K562 (cell line): ENCODE results near the gene CACYBP. TPM values are rescaled to one million over a fixed set of nuclear protein-coding genes. Genes with fewer than 3 reads are reported as not detected.

Experiments
- ADNP ChIP-seq: fragments of 200-800 bp; sonication (Bioruptor generic); IDR thresholded peaks from 2 replicates; pipeline ENCODE4 v1.6.1; 2016; ENCODE audit warnings: missing genetic modification characterization, missing compliant biosample characterization
- ATF2 ChIP-seq: sonication (generic); formaldehyde crosslinking; IDR thresholded peaks from 2 replicates; pipeline ENCODE4 v1.8.1; 2022; ENCODE audit warnings: missing genetic modification reagents
- BRCA1 ChIP-seq, 2 experiments: fragments of 450-650 bp in 1 of 2; sonication (generic) in 1 of 2; formaldehyde crosslinking in 1 of 2; IDR thresholded peaks; 2 replicates each; pipeline versions ENCODE4 v1.5.0 to v1.6.1; 2017 to 2020; ENCODE audit warnings: mild to moderate bottlenecking in 1 of 2, missing genetic modification reagents in 1 of 2
- ETS2 ChIP-seq: IDR thresholded peaks from 2 replicates; pipeline ENCODE4 v1.6.1; 2016; ENCODE audit warnings: borderline replicate concordance, missing genetic modification characterization, mild to moderate bottlenecking, moderate library complexity, missing compliant biosample characterization; ENCODE audit not compliant: poor library complexity, severe bottlenecking
- FOXK1 ChIP-seq: sonication (generic); formaldehyde crosslinking; IDR thresholded peaks from 2 replicates; pipeline ENCODE4 v1.8.0; 2022; ENCODE audit warnings: missing genetic modification reagents, mild to moderate bottlenecking, borderline replicate concordance
- HEY1 ChIP-seq: fragments of 250-450 bp; sonication (Bioruptor Pico); IDR thresholded peaks from 2 replicates; pipeline ENCODE4 v1.5.0; 2020; ENCODE audit warnings: mild to moderate bottlenecking, moderate library complexity, borderline replicate concordance
- JUND ChIP-seq, 2 experiments: IDR thresholded peaks; 2 replicates in 1 of 2; 3 replicates in 1 of 2; pipeline ENCODE4 v1.6.1; 2011; ENCODE audit warnings: borderline replicate concordance in 2 of 2, low read depth in 2 of 2, low read length in 2 of 2, improper control_type of control experiment in 1 of 2, missing biosample characterization in 1 of 2, missing genetic modification characterization in 1 of 2, missing genetic modification reagents in 1 of 2
- KLF1 ChIP-seq: fragments of 450-650 bp; IDR thresholded peaks from 2 replicates; pipeline ENCODE4 v1.6.1; 2016; ENCODE audit warnings: missing genetic modification characterization, missing compliant biosample characterization
- KLF6 ChIP-seq: fragments of 250-450 bp; sonication (Bioruptor Pico); IDR thresholded peaks from 2 replicates; pipeline ENCODE4 v1.4.0; 2020; ENCODE audit warnings: mild to moderate bottlenecking, moderate library complexity, borderline replicate concordance
- L3MBTL2 ChIP-seq: fragments of 450-650 bp; IDR thresholded peaks from 2 replicates; pipeline ENCODE4 v1.6.1; 2016; ENCODE audit warnings: mild to moderate bottlenecking, moderate library complexity
- MYBL2 ChIP-seq, 2 experiments: fragments of 450-650 bp in 1 of 2; sonication (generic) in 1 of 2; formaldehyde crosslinking in 1 of 2; IDR thresholded peaks; 2 replicates each; pipeline versions ENCODE4 v1.6.1 to v1.8.1; 2017 to 2022; ENCODE audit warnings: borderline replicate concordance in 1 of 2, inconsistent platforms in 1 of 2, low read depth in 1 of 2, mild to moderate bottlenecking in 1 of 2, missing genetic modification reagents in 1 of 2, moderate library complexity in 1 of 2
- POLR2A ChIP-seq: fragments of 450-650 bp; conservative IDR thresholded peaks from 2 replicates; pipeline ENCODE4 v1.6.1; 2016
- RFX7 ChIP-seq: fragments of 250-450 bp; sonication (Bioruptor Pico); IDR thresholded peaks from 2 replicates; pipeline ENCODE4 v1.5.1; 2021; ENCODE audit warnings: mild to moderate bottlenecking
- SIN3A ChIP-seq, 2 experiments: fragments of 150-350 bp in 1 of 2; IDR thresholded peaks; 2 replicates each; pipeline ENCODE4 v1.6.1; 2011 to 2016; ENCODE audit warnings: borderline replicate concordance in 2 of 2, low read depth in 2 of 2, low read length in 2 of 2, mild to moderate bottlenecking in 2 of 2, moderate library complexity in 2 of 2; ENCODE audit not compliant: control insufficient read depth in 1 of 2
- SRSF7 ChIP-seq: fragments of 200-400 bp; formaldehyde crosslinking; optimal IDR thresholded peaks from 2 replicates; pipeline ENCODE3; 2017; ENCODE audit warnings: mild to moderate bottlenecking, low read depth, low read length
- WHSC1 ChIP-seq: IDR thresholded peaks from one replicate; pipeline ENCODE4 v1.6.1; 2012; ENCODE audit warnings: low read length, control low read depth, inconsistent platforms
- ZNF395 ChIP-seq: fragments of 200-800 bp; sonication (Bioruptor generic); IDR thresholded peaks from 2 replicates; pipeline ENCODE4 v1.6.1; 2017; ENCODE audit warnings: missing genetic modification characterization, missing compliant biosample characterization
- ZNF41 ChIP-seq: fragments of 250-450 bp; sonication (Bioruptor Pico); conservative IDR thresholded peaks from 2 replicates; pipeline ENCODE4 v1.4.0; 2020; ENCODE audit warnings: mild to moderate bottlenecking
- ZNF431 ChIP-seq: sonication (generic); formaldehyde crosslinking; IDR thresholded peaks from 2 replicates; pipeline ENCODE4 v1.8.0; 2022; ENCODE audit warnings: mild to moderate bottlenecking, missing genetic modification reagents
- ZNF586 ChIP-seq: fragments of 450-650 bp; formaldehyde crosslinking; conservative IDR thresholded peaks from 2 replicates; pipeline ENCODE4 v1.4.0; 2020; ENCODE audit warnings: mild to moderate bottlenecking, moderate library complexity
- ZSCAN32 ChIP-seq: fragments of 450-650 bp; formaldehyde crosslinking; IDR thresholded peaks from 2 replicates; pipeline ENCODE4 v1.4.0; 2020; ENCODE audit warnings: mild to moderate bottlenecking, moderate library complexity
- polyA plus RNA-seq, 8 experiments: library from polyadenylated mRNA; depleted of rRNA in 4 of 8; stranded (reverse) in 5 of 8; unstranded in 3 of 8; fragments of >200 nt; fragmentation: Nextera tagmentation in 2 of 8; fragmentation: Illumina TruSeq in 1 of 8; extraction: Ambion mirVana in 2 of 8; extraction: Trizol in 1 of 8; gene quantifications; 2 replicates each; pipeline versions ENCODE4 v1.2.1 to v1.2.3, GENCODE V29; 2011 to 2014; ENCODE audit warnings: inconsistent platforms in 1 of 8, missing spikeins in 1 of 8
- total RNA-seq, 7 experiments: library from RNA; depleted of rRNA in 6 of 7; stranded (reverse); fragments of >200 nt in 6 of 7; fragmentation: Illumina TruSeq in 2 of 7; extraction: Trizol in 2 of 7; gene quantifications; 2 replicates each; pipeline versions ENCODE4 v1.2.1 to v1.2.3, GENCODE V29; 2011 to 2021; ENCODE audit warnings: low replicate concordance in 1 of 7

The CACYBP gene
- total and polyA plus RNA-seq, 9 of the 15 experiments (the other 6 are each of a cell fraction or from before 2014, with no cell fraction given), result 147 to 1,576 (median 488) TPM

- TF ChIP-seq RFX7 (CRISPR knock-in tag) (no peak), ADNP (tag) (no peak), ATF2 (no peak), ZNF395 (CRISPR knock-in tag) (no peak), ZSCAN32 (CRISPR knock-in tag) (no peak), HEY1 (no peak), WHSC1 (no peak), POLR2A (0 out of 2 replicates have a peak, but pooled peaks have one; percentile 28), L3MBTL2 (peak; percentile 39; the same call in 1 of the 2 replicates), KLF1 (tag) (0 out of 2 replicates have a peak, but pooled peaks have one; percentile 18), ZNF586 (no peak), MYBL2 (IDR thresholded peaks at IDR 0.05; ENCODE audit: low read depth) (no peak), MYBL2 (CRISPR knock-in tag; IDR thresholded peaks at IDR 0.05; ENCODE audit: borderline replicate concordance) (no peak), JUND (IDR thresholded peaks at IDR 0.05; ENCODE audit: borderline replicate concordance, low read depth, low read length) (peak; percentile 75), JUND (tag; IDR thresholded peaks at IDR 0.05; ENCODE audit: borderline replicate concordance, low read depth, low read length) (peak; percentile 65; the same call in 2 of the 3 replicates), SIN3A (IDR thresholded peaks at IDR 0.05; ENCODE audit: borderline replicate concordance in 2 of 2, control insufficient read depth in 1 of 2, low read depth in 2 of 2, low read length in 2 of 2) (no peak), SRSF7 (no peak), BRCA1 (IDR thresholded peaks at IDR 0.05) (no peak), BRCA1 (CRISPR knock-in tag; IDR thresholded peaks at IDR 0.05) (no peak), KLF6 (no peak), ZNF431 (CRISPR knock-in tag) (no peak), ETS2 (tag) (no peak), ZNF41 (CRISPR knock-in tag) (no peak), FOXK1 (peak; percentile 93)
Observed at GRCh38 chr1:174964261-174964971, 35.3 kb upstream of the CACYBP start (continued).
